ENCODE data around the gene TRNP1.
"Not testable (repeated sequence)": the region's sequence is repeated elsewhere in the genome, so short reads cannot be mapped to it uniquely, and the experiment has no call there.

TRNP1 gene

DNA sequence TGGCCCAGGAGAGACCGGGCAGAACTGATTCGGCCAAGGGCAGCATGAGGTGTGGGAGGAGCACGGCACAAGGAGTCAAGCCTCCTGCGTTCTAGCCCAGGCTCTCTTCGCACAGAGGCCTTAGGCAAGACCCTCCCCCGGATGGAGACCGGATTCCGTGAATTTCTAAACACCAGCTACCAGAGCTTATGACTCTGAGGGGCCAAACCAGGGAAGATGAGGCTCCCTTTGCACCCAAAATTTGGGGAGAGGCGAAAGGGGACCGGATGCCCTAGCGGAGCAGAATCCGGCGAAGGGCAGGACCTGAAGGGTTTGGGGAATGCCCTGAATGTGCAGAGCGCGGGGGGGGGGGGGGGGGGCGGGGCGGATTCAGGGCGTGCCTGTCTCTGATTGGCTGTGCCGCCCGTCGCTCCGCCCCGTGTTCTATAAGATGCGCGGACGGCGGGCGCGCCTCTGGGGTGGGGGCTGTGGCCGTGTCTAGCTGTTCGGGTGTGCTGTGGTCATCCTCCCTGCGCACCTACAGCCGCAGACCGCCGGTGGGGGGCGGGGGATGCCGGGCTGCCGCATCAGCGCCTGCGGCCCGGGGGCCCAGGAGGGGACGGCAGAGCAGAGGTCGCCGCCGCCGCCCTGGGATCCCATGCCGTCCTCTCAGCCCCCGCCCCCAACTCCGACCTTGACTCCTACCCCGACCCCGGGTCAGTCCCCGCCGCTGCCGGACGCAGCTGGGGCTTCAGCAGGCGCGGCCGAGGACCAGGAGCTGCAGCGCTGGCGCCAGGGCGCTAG, at the start of gene TRNP1:
TRNP1 (plus strand) TSS at position 456 of the 783 bp plus-strand sequence; CDS start at position 551, 95 bp downstream.
- DNase-seq: peak; percentile 67 to 72

DNA sequence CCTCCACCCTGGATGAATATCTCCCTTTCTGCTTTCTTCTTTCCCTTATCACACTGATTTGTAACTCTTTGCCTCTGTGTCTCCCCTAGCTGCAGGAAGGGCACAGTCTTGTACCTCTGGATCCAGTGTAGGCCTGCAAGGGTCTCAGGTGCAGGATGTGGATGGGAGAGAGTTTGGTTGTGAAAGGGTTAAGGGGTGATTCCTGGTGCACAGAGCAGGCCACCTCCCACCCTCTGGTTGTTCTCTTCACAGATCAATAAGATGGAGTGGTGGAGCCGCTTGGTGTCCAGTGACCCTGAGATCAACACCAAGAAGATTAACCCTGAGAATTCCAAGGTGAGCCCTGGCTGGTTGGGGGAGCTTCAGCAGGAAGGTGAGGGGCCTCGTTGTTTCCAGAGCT, 48.4 kb upstream of the TRNP1 start:
- no peak for DNase-seq

GRCh38 chr1:26945728-26946127, 47.8 kb upstream of the TRNP1 start:
- DNase-seq: no peak

GRCh38 chr1:26946270-26946669, 47.2 kb upstream of the TRNP1 start:
- DNase-seq: no peak

- DNase-seq: not testable (repeated sequence)
Observed at GRCh38 chr1:26948725-26949057, 44.8 kb upstream of the TRNP1 start.

- DNase-seq: no peak
Observed at GRCh38 chr1:26949266-26949925, 44.1 kb upstream of the TRNP1 start.

- DNase-seq: no peak
Observed at GRCh38 chr1:26949926-26950319, 43.6 kb upstream of the TRNP1 start.

DNA sequence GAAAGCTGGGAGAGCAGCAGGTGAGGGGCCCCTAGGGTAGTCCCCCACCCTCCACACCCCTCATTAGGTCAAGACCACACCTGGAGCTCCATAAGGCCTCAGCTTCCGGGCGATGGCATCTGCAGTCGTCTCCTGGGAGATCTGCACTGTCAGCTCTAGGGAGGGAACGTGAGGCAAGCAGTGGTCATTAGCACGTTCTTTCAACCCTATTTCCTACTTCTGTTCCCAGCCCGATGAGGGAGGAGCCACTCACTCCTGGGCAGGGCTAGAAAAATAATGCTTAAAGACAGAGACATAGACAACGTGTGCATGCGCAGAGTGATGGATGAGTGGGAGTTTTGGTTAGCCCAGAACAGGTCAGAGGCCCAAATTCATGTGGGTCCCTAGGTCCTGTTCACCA, 42.9 kb upstream of the TRNP1 start:
- no peak for DNase-seq

- DNase-seq: no peak
Observed at GRCh38 chr1:26951216-26951615, 42.3 kb upstream of the TRNP1 start.

DNA sequence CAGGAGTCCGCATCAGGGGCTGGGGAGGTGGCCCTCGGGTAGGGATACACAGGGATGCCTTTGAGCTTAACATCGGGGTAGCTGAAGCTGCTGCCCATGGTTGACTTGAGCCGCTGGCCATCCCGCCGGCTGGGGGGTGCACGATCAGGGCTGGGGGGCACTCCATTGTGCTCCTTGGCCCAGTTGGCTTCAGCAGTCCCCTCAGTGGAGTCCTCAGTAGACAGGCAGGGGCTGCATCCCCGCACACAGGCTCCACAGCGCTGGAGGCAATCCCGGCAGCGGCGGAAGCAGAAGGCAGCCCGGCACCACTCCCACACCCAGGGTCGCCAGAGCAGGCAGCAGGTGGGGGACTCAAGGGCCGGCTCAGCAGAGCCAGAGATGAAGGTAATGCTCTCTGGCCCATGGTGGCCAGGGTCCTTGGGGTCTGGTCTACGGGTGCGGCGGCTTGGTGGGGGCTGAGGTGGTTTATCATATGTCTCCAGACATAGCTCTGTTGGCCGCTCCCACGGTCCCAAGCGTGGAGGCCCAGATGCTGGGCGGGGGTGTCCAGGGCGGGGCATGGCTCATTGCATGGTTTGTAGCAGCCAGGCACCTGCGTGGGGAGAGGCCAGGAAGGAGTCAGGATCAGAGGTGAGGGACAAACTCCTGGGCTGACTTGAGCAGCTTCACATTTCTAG, 41.5 kb upstream of the TRNP1 start:
- DNase-seq: no peak

GRCh38 chr1:26953374-26953773, 40.1 kb upstream of the TRNP1 start:
- DNase-seq: no peak

- DNase-seq: no peak
Observed at GRCh38 chr1:26956321-26956720, 37.2 kb upstream of the TRNP1 start.

DNA sequence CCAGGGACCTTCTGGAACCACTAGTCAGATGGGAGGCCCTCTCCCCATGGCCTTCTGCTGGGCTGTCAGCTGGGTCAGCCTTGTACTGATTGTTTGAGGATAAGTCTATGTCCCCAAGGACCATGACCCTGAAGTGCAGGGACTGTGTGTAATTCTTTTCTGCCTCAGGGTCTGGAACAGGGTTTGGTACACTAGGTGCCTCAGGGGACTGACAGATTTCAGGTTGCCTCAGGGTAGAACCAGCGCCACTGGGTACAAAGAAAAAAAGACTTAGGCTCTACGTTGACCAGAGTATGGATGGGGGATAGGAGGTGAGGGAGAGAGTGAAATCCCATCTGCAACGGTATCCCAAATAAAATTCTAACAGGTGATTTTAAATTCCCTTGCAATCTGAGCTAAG, 36.2 kb upstream of the TRNP1 start:
- no peak for DNase-seq

DNA sequence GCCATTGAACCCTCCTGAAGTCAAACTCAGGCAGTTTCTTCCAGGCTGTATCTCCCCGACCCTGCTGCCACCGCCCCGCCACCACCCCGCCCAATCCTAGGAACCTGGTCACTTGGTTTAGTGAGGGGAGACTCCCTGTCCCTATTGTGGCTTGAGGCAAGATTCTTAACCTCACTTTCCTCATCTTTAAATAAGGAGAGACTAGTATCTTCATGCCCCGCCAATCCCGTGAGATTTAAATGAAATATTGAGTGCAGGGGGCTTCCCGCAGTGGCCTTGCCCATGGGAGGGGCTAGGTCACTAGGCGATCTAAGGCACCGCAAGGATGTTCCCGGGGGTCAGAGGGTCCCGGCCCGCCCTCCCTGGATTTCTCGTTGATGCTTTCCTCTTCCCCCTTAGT, 34.2 kb upstream of the TRNP1 start:
- DNase-seq: no peak

GRCh38 chr1:26959722-26960624, 33.5 kb upstream of the TRNP1 start, which contains the start of gene KDF1:
Gene KDF1 (minus strand): TSS chr1:26960468. CDS start chr1:26952380, 8,088 bp downstream.
- DNase-seq: peak; percentile 65 to 69

- no peak for DNase-seq
Observed at GRCh38 chr1:26960625-26960966, 32.9 kb upstream of the TRNP1 start.

DNA sequence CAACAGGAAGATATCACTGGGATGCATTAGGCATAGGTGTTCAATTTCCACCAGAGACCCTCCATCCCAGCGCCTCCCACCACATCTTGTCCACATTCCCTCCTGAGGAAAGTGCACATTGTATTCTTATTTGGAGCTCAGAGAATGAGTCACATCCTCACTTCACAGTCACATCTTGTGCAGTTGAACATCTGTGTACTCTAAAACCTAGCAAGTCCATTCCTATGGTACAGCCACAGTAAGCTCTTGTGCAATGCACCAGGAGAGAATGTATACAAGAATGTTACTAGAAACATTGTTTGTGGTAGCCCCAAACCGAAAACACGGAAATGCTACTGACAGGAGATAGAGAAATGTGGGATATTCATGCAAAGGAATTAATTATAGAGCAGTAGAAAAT, 31.7 kb upstream of the TRNP1 start:
- DNase-seq: no peak

DNA sequence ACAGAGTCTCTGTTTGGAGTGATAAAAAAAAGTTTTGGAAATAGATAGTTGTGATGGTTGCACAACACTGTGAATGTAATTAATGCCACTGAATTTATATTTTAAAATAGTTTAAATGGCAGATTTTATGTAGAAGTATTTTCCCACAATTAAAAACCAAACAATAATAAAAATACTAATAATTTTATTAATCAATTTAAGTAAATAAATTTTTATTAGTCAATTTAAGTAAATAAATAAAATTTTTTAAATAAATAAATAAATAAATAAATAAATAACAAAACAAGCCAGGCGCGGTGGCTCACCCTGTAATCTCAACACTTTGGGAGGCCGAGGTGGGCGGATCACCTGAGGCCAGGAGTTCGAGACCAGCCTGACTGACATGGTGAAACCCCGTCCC, 28.3 kb upstream of the TRNP1 start:
- no peak for DNase-seq

DNA sequence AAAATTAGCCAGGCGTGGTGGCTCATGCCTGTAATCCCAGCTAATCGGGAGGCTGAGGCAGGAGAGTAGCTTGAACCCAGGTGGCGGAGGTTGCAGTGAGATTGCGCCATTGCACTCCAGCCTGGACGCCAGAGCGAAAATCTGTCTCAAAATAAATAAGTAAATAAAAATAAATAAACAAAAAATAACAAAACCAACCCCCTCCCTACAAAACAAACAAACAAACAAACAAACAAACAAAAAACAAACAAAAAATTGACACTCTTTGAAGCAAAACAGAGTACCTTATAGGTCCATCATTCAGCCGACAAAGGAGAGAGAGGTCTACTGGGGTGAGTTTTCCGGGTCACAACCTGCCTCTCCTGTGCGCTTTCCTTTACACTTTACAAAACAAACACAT, 27.9 kb upstream of the TRNP1 start:
- DNase-seq: no peak

DNA sequence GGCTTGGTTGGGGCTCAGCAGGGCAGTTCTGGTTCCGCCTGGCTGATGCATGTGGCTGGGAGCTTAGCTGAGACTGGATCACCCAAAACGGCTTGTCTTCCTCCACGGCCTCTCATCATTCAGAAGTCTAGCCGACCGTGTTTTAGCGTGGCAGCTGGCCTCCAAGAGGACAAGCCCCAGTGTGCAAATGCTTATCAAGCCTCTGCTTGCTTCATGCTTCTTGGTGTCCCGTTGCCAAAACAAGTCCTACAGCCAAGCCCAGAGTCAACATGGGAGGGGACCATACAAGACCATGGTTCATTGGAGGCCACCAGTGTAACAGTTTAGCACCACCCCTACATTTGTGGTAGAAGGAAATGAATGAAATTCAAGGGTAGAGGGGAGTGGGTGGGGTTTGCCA, 22.7 kb upstream of the TRNP1 start:
- DNase-seq: no peak

- DNase-seq: no peak
Observed at GRCh38 chr1:26971590-26971989, 21.9 kb upstream of the TRNP1 start.

- no peak for DNase-seq
Observed at GRCh38 chr1:26972390-26972789, 21.1 kb upstream of the TRNP1 start.

GRCh38 chr1:26972821-26973220, 20.7 kb upstream of the TRNP1 start:
- DNase-seq: no peak

Data from NCI-H1930 (cell line).